Measurements from ENCODE around the gene SLC7A7. TPM values are rescaled to one million over a fixed set of nuclear protein-coding genes. Genes with fewer than 3 reads are reported as not detected.
"Not testable (repeated sequence)": the region's sequence is repeated elsewhere in the genome, so short reads cannot be mapped to it uniquely, and the experiment has no call there.

The SLC7A7 gene
- total RNA-seq, 2 donors from 2014 or later: 9.9 to 28.5 TPM

DNA sequence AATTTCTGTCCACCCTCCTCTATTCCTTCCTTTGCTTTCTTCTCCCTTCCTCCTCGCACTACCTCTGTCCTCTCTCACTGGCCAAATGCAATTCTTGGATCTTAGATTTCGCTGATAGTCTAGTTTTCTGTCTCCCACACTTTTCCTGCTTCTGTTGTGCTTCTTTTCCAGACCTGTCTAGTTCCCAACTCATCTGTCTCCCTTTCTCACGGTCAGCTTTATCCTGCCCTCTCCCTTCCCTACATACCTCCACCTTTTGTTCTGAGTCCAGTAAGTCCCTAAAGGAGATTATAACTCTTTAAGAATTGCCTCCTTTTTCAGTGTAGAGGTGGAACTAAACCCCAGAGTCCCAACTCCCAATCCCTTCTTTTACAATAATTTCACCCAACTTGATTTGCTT is 20.3 kb upstream of the SLC7A7 start:
- H3K9me3 ChIP-seq: no peaks in the 10 kb centered on the region
- DNase-seq (ENCODE audit: low spot score): no peak
- H3K27ac ChIP-seq: peak overlapping the region in 1 of 2 donors; percentile 85
- peaks cover 0 to 25% of the 10 kb centered on the region in 2 donors for H3K4me1 ChIP-seq
- H3K36me3 ChIP-seq: peaks cover 7% of the 10 kb centered on the region
- no peak for TF ChIP-seq CTCF (IDR thresholded peaks at IDR 0.05)
- H3K4me3 ChIP-seq: no peak overlapping the region
- H3K27me3 ChIP-seq: no peaks in the 10 kb centered on the region

- peaks cover 0 to 9% of the 10 kb centered on the region in 2 donors for H3K4me1 ChIP-seq
- H3K27ac ChIP-seq: peak overlapping the region in 1 of 2 donors; percentile 78
- TF ChIP-seq CTCF (IDR thresholded peaks at IDR 0.05): no peak
- DNase-seq (ENCODE audit: low spot score): no peak
- peak overlapping the region; percentile 74 to 84 for H3K4me3 ChIP-seq
- H3K9me3 ChIP-seq: no peaks in the 10 kb centered on the region
- no peaks in the 10 kb centered on the region for H3K27me3 ChIP-seq
- H3K36me3 ChIP-seq: peaks cover 7% of the 10 kb centered on the region
These were observed 15.3 kb upstream of the SLC7A7 start for GRCh38 chr14:22830443-22831010.

DNA sequence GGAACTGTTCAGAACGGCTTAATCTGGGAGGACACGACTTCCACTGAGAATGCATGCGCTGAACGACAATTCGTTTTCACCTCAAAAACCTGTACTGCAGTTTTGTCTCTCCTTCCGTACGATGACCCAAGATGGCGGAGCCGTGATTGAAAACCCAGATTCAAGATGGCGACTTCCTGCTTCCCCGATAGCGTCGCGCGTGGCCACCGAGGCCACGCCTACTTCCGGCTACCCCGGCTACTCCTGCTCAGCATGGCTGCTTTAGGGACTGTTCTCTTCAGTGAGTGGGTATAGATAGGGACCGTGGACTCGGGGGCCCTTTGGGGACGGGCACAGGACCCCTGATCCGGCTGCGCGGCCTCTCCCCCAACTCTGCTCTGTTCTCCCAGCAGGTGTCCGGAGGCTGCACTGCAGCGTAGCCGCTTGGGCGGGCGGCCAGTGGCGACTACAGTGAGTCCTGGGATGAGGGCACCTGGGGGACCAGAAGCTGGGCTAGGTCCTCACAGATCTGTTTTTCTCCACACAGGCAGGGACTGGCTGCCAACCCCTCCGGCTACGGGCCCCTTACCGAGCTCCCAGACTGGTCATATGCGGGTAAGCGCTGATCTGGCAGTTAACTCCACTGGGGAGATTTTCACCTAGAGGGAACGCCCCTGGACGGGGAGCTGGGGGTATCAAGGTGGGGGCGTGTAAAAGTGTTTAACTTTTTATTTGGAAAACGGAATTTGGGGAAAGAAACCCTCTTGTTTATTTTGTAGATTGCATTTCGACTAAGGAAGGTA is 14.6 kb upstream of the SLC7A7 start, which contains the start of gene MRPL52:
TSS of gene MRPL52 (plus strand) at position 227 of the 782 bp plus-strand sequence. CDS start at position 253, 26 bp downstream.
- no peaks in the 10 kb centered on the region for H3K9me3 ChIP-seq
- peak within 1 kb of the TSS; percentile 75 to 78 for H3K27ac ChIP-seq
- peak within 1 kb of the TSS; percentile 74 to 84 for H3K4me3 ChIP-seq
- H3K27me3 ChIP-seq: no peaks in the 10 kb centered on the region
- DNase-seq (ENCODE audit: low spot score): peak; percentile 89
- H3K36me3 ChIP-seq: peaks cover 7% of the 10 kb centered on the region
- H3K4me1 ChIP-seq: peaks cover 0 to 9% of the 10 kb centered on the region in 2 donors
- TF ChIP-seq CTCF (IDR thresholded peaks at IDR 0.05): peak in 1 of 2 donors; percentile 33

- peak overlapping the region; percentile 75 to 78 for H3K27ac ChIP-seq
- H3K4me1 ChIP-seq; DNase-seq (ENCODE audit: low spot score); H3K9me3 ChIP-seq; H3K27me3 ChIP-seq; H3K36me3 ChIP-seq: not testable (repeated sequence)
- H3K4me3 ChIP-seq: peak overlapping the region; percentile 74 to 84
These were observed 13.9 kb upstream of the SLC7A7 start for GRCh38 chr14:22829076-22829660.

- H3K27ac ChIP-seq: no peak overlapping the region
- peaks cover 0 to 17% of the 10 kb centered on the region in 2 donors for H3K4me1 ChIP-seq
- H3K4me3 ChIP-seq: no peak overlapping the region
- H3K27me3 ChIP-seq: no peaks in the 10 kb centered on the region
- H3K36me3 ChIP-seq: no peaks in the 10 kb centered on the region
- no peak for TF ChIP-seq CTCF (IDR thresholded peaks at IDR 0.05)
- H3K9me3 ChIP-seq: no peaks in the 10 kb centered on the region
- DNase-seq (ENCODE audit: low spot score): no peak
These were observed 9.6 kb upstream of the SLC7A7 start for GRCh38 chr14:22824711-22825359.
